Endothelial cell of umbilical vein (primary cell): ENCODE data around the gene ARHGAP22. TPM values are rescaled to one million over a fixed set of nuclear protein-coding genes. Genes with fewer than 3 reads are reported as not detected.

Experiments used
- BruUV-seq: library from RNA; stranded (reverse); fragments of 400-500 nt; replicated peaks from 2 replicates; lab custom pipeline; 2021; lab: Mats Ljungman, UMichigan
- CTCF ChIA-PET: fragments of 300-600, 350-600 bp; sonication (Branson Sonifier 250); formaldehyde crosslinking; loops from one replicate; lab custom pipeline; 2021; ENCODE audit warnings: antibody characterized with exemption, inconsistent platforms; lab: Charles Lee
- POLR2A ChIA-PET: fragments of 300-600, 350-600 bp; sonication (Branson Sonifier 250); formaldehyde crosslinking; loops from one replicate; lab custom pipeline; 2021; ENCODE audit warnings: antibody characterized with exemption, inconsistent platforms; lab: Charles Lee
- DNase-seq: peaks from one replicate; pipeline ENCODE4 v3.0.0-alpha.2; 2011; ENCODE audit warnings: low read depth, low spot score
- FAIRE-seq: peaks from 2 replicates; lab custom pipeline; 2011; peaks lifted over from hg19 to GRCh38; lab: Jason Lieb, UNC
- H2AFZ ChIP-seq: 2 replicates; pipeline ENCODE4 v1.6.0; 2012; ENCODE audit warnings: low read depth, low read length, control low read depth, inconsistent platforms
- H3K27ac ChIP-seq: 2 replicates; pipeline ENCODE4 v1.5.1; 2011; ENCODE audit warnings: low read depth, mild to moderate bottlenecking, control low read depth, low read length, moderate library complexity; ENCODE audit not compliant: insufficient read depth
- H3K27me3 ChIP-seq, 2 experiments: 2 replicates each; pipeline versions ENCODE4 v1.6.0 to v1.6.1; 2011; ENCODE audit warnings: low read length in 2 of 2, mixed read lengths in 1 of 2; ENCODE audit not compliant: control insufficient read depth in 2 of 2, insufficient read depth in 2 of 2
- H3K36me3 ChIP-seq, 2 experiments: 2 replicates in 1 of 2; 3 replicates in 1 of 2; pipeline ENCODE4 v1.5.1; 2011; ENCODE audit warnings: low read length in 2 of 2, mild to moderate bottlenecking in 1 of 2, moderate library complexity in 1 of 2; ENCODE audit not compliant: control insufficient read depth in 2 of 2, insufficient read depth in 2 of 2; ENCODE audit errors: extremely low read depth in 1 of 2
- H3K4me1 ChIP-seq: 3 replicates; pipeline ENCODE4 v1.5.1; 2011; ENCODE audit warnings: mild to moderate bottlenecking, low read length; ENCODE audit not compliant: control insufficient read depth, insufficient read depth; ENCODE audit errors: extremely low read depth
- H3K4me2 ChIP-seq: 2 replicates; pipeline ENCODE4 v1.6.1; 2011; ENCODE audit warnings: low read length, control low read depth, mixed read lengths; ENCODE audit not compliant: insufficient read depth
- H3K4me3 ChIP-seq, 3 experiments: fragments of 200-600 bp in 1 of 3; sonication (generic), shearing (Covaris generic) in 1 of 3; replicated peaks in 1 of 3; 2 replicates each; pipeline ENCODE4 v1.5.1; 2011 to 2016; ENCODE audit warnings: control low read depth in 3 of 3, low read length in 3 of 3, mild to moderate bottlenecking in 2 of 3, inconsistent platforms in 1 of 3, low read depth in 1 of 3, moderate library complexity in 1 of 3; ENCODE audit not compliant: insufficient read depth in 1 of 3
- H3K79me2 ChIP-seq: 2 replicates; pipeline ENCODE4 v1.6.0; 2012; ENCODE audit warnings: low read length, inconsistent platforms; ENCODE audit not compliant: control insufficient read depth, insufficient read depth
- H3K9ac ChIP-seq: replicated peaks from 2 replicates; pipeline ENCODE3; 2011; ENCODE audit warnings: low read length, control low read depth; ENCODE audit not compliant: insufficient read depth; ENCODE audit errors: extremely low read depth
- H3K9me1 ChIP-seq: replicated peaks from 3 replicates; pipeline ENCODE4 v1.6.0; 2011; ENCODE audit warnings: mild to moderate bottlenecking, low read length; ENCODE audit not compliant: control insufficient read depth, insufficient read depth; ENCODE audit errors: extremely low read depth
- H3K9me3 ChIP-seq: replicated peaks from 2 replicates; pipeline ENCODE4 v1.5.1; 2012; ENCODE audit warnings: low read length, inconsistent platforms; ENCODE audit not compliant: control insufficient read depth, insufficient read depth
- H4K20me1 ChIP-seq: replicated peaks from 2 replicates; pipeline ENCODE3; 2011; ENCODE audit warnings: mild to moderate bottlenecking, low read length; ENCODE audit not compliant: control insufficient read depth, insufficient read depth; ENCODE audit errors: extremely low read depth
- MYC ChIP-seq: IDR thresholded peaks from one replicate; pipeline ENCODE4 v1.6.1; 2011; ENCODE audit warnings: mild to moderate bottlenecking, low read depth, low read length
- POLR2A ChIP-seq: IDR thresholded peaks from 2 replicates; pipeline ENCODE4 v1.6.1; 2012; ENCODE audit warnings: low read depth, mild to moderate bottlenecking, control low read depth, low read length
- dilution Hi-C: fragments of 300-500 bp; cut with MboI; formaldehyde crosslinking; loops from one replicate; pipeline ENCODE4 v1.15.0; 2019; ENCODE audit warnings: low sequenced_read_pairs; ENCODE audit not compliant: extremely low pct_ligation_motif_present
- intact Hi-C: fragments of 100-400 bp; cut with micrococcal nuclease; formaldehyde crosslinking; loops from one replicate; pipeline ENCODE4 v1.10.0; 2022
- polyA plus RNA-seq, 4 experiments: library from polyadenylated mRNA; depleted of rRNA in 3 of 4; stranded (reverse) in 3 of 4; unstranded in 1 of 4; fragments of >200 nt; gene quantifications; 2 replicates each; pipeline versions ENCODE4 v1.2.1 to v1.2.3, GENCODE V29; 2011 to 2012; ENCODE audit warnings: missing spikeins in 1 of 4
- total RNA-seq: library from RNA; stranded (reverse); gene quantifications from 2 replicates; pipeline ENCODE4 v1.2.3, GENCODE V29; 2021
- TF ChIP-seq, protein P1 (sequence below): IDR thresholded peaks from 2 replicates; pipeline ENCODE4 v1.6.1; 2011; ENCODE audit not compliant: insufficient read depth, insufficient read length

The ARHGAP22 gene
- total and polyA plus RNA-seq, 2 donors (not counting 3 experiments of a cell fraction or from before 2014, with no cell fraction given), result 8.6 to 50.3 TPM

DNA sequence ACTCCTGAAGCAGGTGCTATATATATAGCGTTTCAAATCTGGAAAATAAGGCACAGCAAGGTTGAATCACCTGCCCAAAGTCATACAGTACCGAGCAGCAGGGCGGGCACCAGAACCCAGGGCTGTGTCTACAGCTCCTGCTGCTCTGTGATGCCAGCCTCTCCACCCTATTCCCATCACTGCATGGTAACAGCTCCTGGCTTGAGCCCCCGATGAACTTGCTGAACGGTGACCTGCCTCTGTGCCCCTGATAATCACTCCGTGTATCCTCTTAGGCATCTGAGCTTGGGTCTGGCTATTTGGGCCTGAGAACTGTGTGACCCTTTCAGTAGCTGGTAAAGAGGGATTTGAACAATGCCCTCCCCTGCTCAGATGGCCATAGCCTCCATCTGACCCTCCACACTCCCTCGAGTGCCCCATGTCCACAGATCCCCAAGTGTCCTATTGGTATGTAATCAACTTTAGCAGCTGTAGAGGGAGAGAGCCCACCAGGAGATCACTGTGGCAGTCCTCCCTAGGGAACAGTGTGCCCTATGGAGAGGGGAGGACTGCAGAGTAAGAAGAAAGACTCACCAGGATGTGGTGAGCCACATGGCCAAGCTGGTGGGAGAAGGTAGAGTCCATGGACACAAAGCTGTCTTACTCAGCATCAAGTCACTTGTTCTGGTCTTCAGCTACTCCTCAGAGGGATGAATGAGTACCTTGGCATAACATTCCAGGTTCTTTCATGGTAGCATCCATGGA is 1.1 kb upstream of the ARHGAP22 start:
- intact Hi-C loops (loop anchor here (2.0 to 5.0 kb wide), 4 partner anchors 17 to 341 kb away; partner anchors contain the start of gene MAPK8), dilution Hi-C loops (no loop called here)
- FAIRE-seq (no peak), DNase-seq (no peak)
- H2AFZ ChIP-seq, result no peak overlapping the region
- H4K20me1 ChIP-seq, result no peaks in the 10 kb centered on the region
- H3K36me3 ChIP-seq, result no peaks in the 10 kb centered on the region
- TF ChIP-seq POLR2A (peak; percentile 27), MYC (no peak)
- POLR2A ChIA-PET, result interaction anchor here (0.6 to 1.0 kb wide), 2 partner anchors 9 to 15 kb away, joined by 3 to 6 read pairs; no protein-coding TSS in a partner anchor
- BruUV-seq, result no TSS peak
- H3K4me1 ChIP-seq, result peaks cover 67% of the 10 kb centered on the region
- peak overlapping the region; percentile 73 for H3K4me2 ChIP-seq
- H3K27me3 ChIP-seq, result no peaks in the 10 kb centered on the region
- CTCF ChIA-PET, result interaction anchor here (0.7 to 9.1 kb wide), 9 partner anchors 9 to 242 kb away, joined by 3 to 251 read pairs (median 20); no protein-coding TSS in a partner anchor
- H3K9me3 ChIP-seq, result no peaks in the 10 kb centered on the region
- H3K9me1 ChIP-seq, result no peaks in the 10 kb centered on the region
- H3K4me3 ChIP-seq, result no peak overlapping the region
- no peak overlapping the region for H3K9ac ChIP-seq
- H3K27ac ChIP-seq, result peak overlapping the region; percentile 95
- peaks cover 45% of the 10 kb centered on the region for H3K79me2 ChIP-seq

DNA sequence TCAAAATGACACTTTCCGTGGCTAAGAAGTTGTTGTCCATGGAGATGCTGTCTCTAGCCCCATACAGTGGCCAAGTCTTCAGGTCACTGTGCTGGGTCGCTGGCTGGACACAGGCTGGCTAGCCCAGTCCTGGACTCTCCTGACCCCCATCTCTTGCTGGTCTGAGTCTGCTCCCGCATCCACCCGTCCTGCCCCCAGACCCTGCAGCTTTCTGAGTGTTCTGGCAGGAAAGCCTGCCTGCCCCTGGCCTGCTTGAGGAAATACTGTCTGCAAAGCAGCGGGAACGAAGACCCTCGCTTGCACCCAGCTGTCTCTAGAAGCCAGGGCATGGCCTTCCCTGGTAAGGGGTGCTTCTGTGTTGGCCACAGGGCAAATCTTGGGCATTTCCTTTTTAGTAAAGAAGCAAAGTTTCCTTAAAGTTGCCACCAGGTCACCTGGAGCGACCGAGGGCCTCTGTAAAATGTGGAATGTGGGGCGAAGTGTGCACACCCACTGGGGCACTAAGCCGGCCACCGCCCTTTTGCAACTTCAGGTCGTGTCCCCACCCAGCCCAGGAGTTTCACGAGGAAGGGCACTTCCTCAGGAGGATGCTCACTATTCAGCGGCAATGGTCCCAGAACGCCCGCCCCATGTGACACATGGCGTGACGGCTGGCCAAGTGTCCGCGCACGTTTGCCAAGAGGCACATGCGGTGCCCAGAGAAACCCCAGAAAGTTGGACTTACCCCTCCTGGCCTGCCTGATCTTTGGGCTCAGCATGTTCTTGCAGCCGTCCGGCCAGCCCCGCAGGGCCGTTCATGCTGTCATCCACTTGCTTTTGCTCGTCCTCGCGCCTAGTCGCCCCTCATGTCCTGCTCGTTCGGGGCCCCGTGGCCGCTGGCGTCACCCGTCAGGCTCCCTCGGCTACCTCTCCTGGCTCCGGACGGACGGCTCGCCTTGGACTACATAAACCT is 558 bp downstream of the ARHGAP22 start:
- TF ChIP-seq, protein P1, sequence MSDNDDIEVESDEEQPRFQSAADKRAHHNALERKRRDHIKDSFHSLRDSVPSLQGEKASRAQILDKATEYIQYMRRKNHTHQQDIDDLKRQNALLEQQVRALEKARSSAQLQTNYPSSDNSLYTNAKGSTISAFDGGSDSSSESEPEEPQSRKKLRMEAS, result peak; percentile 42
- TF ChIP-seq POLR2A (peak; percentile 45), MYC (no peak)
- H3K79me2 ChIP-seq, result peaks cover 62% of the 10 kb centered on the region
- H3K9me3 ChIP-seq, result no peaks in the 10 kb centered on the region
- ChIA-PET CTCF (interaction anchor here (0.9 to 9.1 kb wide), 9 partner anchors 9 to 240 kb away, joined by 3 to 251 read pairs (median 4); no protein-coding TSS in a partner anchor), POLR2A (no interaction called here)
- H3K4me2 ChIP-seq, result peak overlapping the region; percentile 92
- peaks cover 71% of the 10 kb centered on the region for H3K4me1 ChIP-seq
- H3K9ac ChIP-seq, result peak overlapping the region; percentile 74
- H3K9me1 ChIP-seq, result no peaks in the 10 kb centered on the region
- H4K20me1 ChIP-seq, result no peaks in the 10 kb centered on the region
- no peaks in the 10 kb centered on the region for H3K36me3 ChIP-seq
- FAIRE-seq, result no peak
- H3K27me3 ChIP-seq, result no peaks in the 10 kb centered on the region
- BruUV-seq, result TSS peak; percentile 13
- intact Hi-C loops (loop anchor here (2.0 kb wide), 1 partner anchor 16 kb away; no protein-coding TSS in a partner anchor), dilution Hi-C loops (no loop called here)
- peak overlapping the region; percentile 51 to 88 (median 79) for H3K4me3 ChIP-seq
- H3K27ac ChIP-seq, result peak overlapping the region; percentile 62
- H2AFZ ChIP-seq, result peak overlapping the region; percentile 75
- no peak for DNase-seq
